Neural cell (in vitro differentiated cells): ENCODE results near the gene SIL1. TPM values are rescaled to one million over a fixed set of nuclear protein-coding genes. Genes with fewer than 3 reads are reported as not detected.

Source experiments
- H2AFZ ChIP-seq: fragments of 200-600, 300-800 bp; sonication (generic), shearing (Covaris generic); 2 replicates; pipeline ENCODE4 v1.6.0; 2014; ENCODE audit warnings: low read depth, mild to moderate bottlenecking, antibody characterized with exemption, low read length, moderate library complexity
- H3F3A ChIP-seq: fragments of 200-600 bp; shearing (Covaris generic); 2 replicates; pipeline ENCODE4 v1.6.1; 2016; ENCODE audit warnings: mild to moderate bottlenecking, moderate library complexity, mixed read lengths, antibody characterized with exemption, low read length; ENCODE audit not compliant: insufficient read depth, poor library complexity, severe bottlenecking
- H3K27ac ChIP-seq: fragments of 200-600, 300-800 bp; sonication (generic), shearing (Covaris generic); 2 replicates; pipeline ENCODE4 v1.5.1; 2014; ENCODE audit warnings: mild to moderate bottlenecking, low read length, moderate library complexity
- H3K27me3 ChIP-seq: fragments of 300-800, 200-600 bp; sonication (generic), shearing (Covaris generic); 2 replicates; pipeline ENCODE4 v1.6.0; 2014; ENCODE audit warnings: mild to moderate bottlenecking, low read depth, low read length, moderate library complexity; ENCODE audit not compliant: insufficient read depth
- H3K36me3 ChIP-seq: fragments of 300-800, 200-600 bp; sonication (generic), shearing (Covaris generic); 2 replicates; pipeline ENCODE4 v1.5.1; 2014; ENCODE audit warnings: mild to moderate bottlenecking, antibody characterized with exemption, low read length, moderate library complexity; ENCODE audit not compliant: insufficient read depth
- H3K4me2 ChIP-seq: fragments of 300-800, 200-600 bp; sonication (generic), shearing (Covaris generic); 2 replicates; pipeline ENCODE4 v1.6.0; 2014; ENCODE audit warnings: mild to moderate bottlenecking, low read length
- H3K4me3 ChIP-seq: fragments of 300-800, 200-600 bp; sonication (generic), shearing (Covaris generic); 2 replicates; pipeline ENCODE4 v1.5.1; 2014; ENCODE audit warnings: mild to moderate bottlenecking, low read length, moderate library complexity
- H3K79me2 ChIP-seq: fragments of 200-600 bp; shearing (Covaris generic); replicated peaks from 2 replicates; pipeline ENCODE4 v1.6.0; 2014; ENCODE audit warnings: mild to moderate bottlenecking, low read length, moderate library complexity; ENCODE audit not compliant: insufficient read depth
- H3K9ac ChIP-seq: fragments of 300-800, 200-600 bp; sonication (generic), shearing (Covaris generic); 2 replicates; pipeline ENCODE4 v1.6.1; 2016; ENCODE audit warnings: mild to moderate bottlenecking, low read length, mixed read lengths
- H3K9me2 ChIP-seq: fragments of 200-600 bp; shearing (Covaris generic); 2 replicates; pipeline ENCODE4 v1.6.1; 2016; ENCODE audit warnings: mild to moderate bottlenecking, low read length, mixed read lengths; ENCODE audit not compliant: insufficient read depth
- H3K9me3 ChIP-seq: fragments of 200-600, 300-800 bp; sonication (generic), shearing (Covaris generic); 2 replicates; pipeline ENCODE4 v1.6.1; 2016; ENCODE audit warnings: mild to moderate bottlenecking, mixed run types, low read length, moderate library complexity, mixed read lengths
- H4K20me1 ChIP-seq: fragments of 200-600 bp; shearing (Covaris generic); 2 replicates; pipeline ENCODE4 v1.6.1; 2016; ENCODE audit warnings: mild to moderate bottlenecking, mixed run types; ENCODE audit not compliant: insufficient read depth
- EP300 ChIP-seq: fragments of 450-650 bp; conservative IDR thresholded peaks from 2 replicates; pipeline ENCODE4 v1.6.1; 2014; ENCODE audit warnings: antibody characterized with exemption, mild to moderate bottlenecking, moderate library complexity; ENCODE audit not compliant: poor library complexity, severe bottlenecking
- EZH2 ChIP-seq: fragments of 200-600, 300-800 bp; shearing (Covaris generic), sonication (generic); IDR thresholded peaks from 2 replicates; pipeline ENCODE4 v1.6.1; 2014; ENCODE audit warnings: antibody characterized with exemption, low read length, borderline replicate concordance, mild to moderate bottlenecking; ENCODE audit not compliant: insufficient read depth, poor library complexity, severe bottlenecking
- MXI1 ChIP-seq: fragments of 450-650 bp; conservative IDR thresholded peaks from 2 replicates; pipeline ENCODE4 v1.6.1; 2014; ENCODE audit warnings: antibody characterized with exemption, mild to moderate bottlenecking; ENCODE audit not compliant: poor library complexity, severe bottlenecking
- POLR2AphosphoS5 ChIP-seq: IDR thresholded peaks from 2 replicates; pipeline ENCODE4 v1.6.1; 2012
- RAD21 ChIP-seq: fragments of 450-650 bp; conservative IDR thresholded peaks from 2 replicates; pipeline ENCODE4 v1.6.1; 2014; ENCODE audit warnings: antibody characterized with exemption, mild to moderate bottlenecking, moderate library complexity
- SMC3 ChIP-seq: fragments of 450-650 bp; conservative IDR thresholded peaks from 2 replicates; pipeline ENCODE4 v1.6.1; 2014; ENCODE audit warnings: antibody characterized with exemption, mild to moderate bottlenecking, moderate library complexity; ENCODE audit not compliant: poor library complexity
- TAF1 ChIP-seq: IDR thresholded peaks from 2 replicates; pipeline ENCODE4 v1.6.1; 2012; ENCODE audit warnings: low read depth
- polyA plus RNA-seq: library from polyadenylated mRNA; depleted of rRNA; stranded (reverse); fragments of >200 nt; gene quantifications from 2 replicates; pipeline ENCODE4 v1.2.3, GENCODE V29; 2014
- TF ChIP-seq, protein P1 (sequence below): fragments of 450-650 bp; IDR thresholded peaks from 2 replicates; pipeline ENCODE4 v1.5.1; 2014; ENCODE audit warnings: antibody characterized with exemption, mild to moderate bottlenecking, moderate library complexity; ENCODE audit not compliant: poor library complexity, severe bottlenecking
- TF ChIP-seq, protein P2 (sequence below): IDR thresholded peaks from 2 replicates; pipeline ENCODE4 v1.6.1; 2012; ENCODE audit warnings: borderline replicate concordance

SIL1 gene
- polyA plus RNA-seq, 1 donor from 2014 or later: 4.7 TPM

DNA sequence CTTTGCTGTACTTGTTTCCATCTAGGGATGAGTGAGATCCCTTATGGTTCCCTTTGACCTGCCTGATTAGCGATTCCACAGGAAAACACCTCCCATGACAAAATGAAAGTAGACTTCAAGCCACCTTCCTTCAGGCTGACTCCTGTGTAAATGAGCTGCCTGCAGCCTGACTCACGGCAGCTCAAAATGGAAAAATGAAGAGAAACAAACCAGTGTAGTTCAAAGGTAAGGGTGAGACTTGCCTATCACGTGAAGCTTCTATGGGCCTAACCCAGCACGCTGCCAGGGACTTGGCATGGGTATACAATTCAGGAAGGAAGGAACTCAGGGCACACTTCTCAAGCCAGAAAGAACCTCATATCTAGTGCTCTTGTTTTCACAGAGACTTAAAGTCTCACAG lies 212.9 kb downstream of the SIL1 start:
- Histone ChIP-seq H3F3A (no peaks in the 10 kb centered on the region), H3K27ac (no peak overlapping the region), H2AFZ (no peak overlapping the region), H3K4me3 (no peak overlapping the region), H3K36me3 (no peaks in the 10 kb centered on the region), H3K9me2 (no peaks in the 10 kb centered on the region), H3K9me3 (no peaks in the 10 kb centered on the region), H3K4me2 (no peak overlapping the region), H3K9ac (no peak overlapping the region), H3K27me3 (no peaks in the 10 kb centered on the region), H3K79me2 (no peaks in the 10 kb centered on the region), H4K20me1 (no peaks in the 10 kb centered on the region)
- TF ChIP-seq POLR2AphosphoS5: no peak
- no peak for TF ChIP-seq MXI1
- TF ChIP-seq, protein P1, sequence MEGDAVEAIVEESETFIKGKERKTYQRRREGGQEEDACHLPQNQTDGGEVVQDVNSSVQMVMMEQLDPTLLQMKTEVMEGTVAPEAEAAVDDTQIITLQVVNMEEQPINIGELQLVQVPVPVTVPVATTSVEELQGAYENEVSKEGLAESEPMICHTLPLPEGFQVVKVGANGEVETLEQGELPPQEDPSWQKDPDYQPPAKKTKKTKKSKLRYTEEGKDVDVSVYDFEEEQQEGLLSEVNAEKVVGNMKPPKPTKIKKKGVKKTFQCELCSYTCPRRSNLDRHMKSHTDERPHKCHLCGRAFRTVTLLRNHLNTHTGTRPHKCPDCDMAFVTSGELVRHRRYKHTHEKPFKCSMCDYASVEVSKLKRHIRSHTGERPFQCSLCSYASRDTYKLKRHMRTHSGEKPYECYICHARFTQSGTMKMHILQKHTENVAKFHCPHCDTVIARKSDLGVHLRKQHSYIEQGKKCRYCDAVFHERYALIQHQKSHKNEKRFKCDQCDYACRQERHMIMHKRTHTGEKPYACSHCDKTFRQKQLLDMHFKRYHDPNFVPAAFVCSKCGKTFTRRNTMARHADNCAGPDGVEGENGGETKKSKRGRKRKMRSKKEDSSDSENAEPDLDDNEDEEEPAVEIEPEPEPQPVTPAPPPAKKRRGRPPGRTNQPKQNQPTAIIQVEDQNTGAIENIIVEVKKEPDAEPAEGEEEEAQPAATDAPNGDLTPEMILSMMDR: no peak

DNA sequence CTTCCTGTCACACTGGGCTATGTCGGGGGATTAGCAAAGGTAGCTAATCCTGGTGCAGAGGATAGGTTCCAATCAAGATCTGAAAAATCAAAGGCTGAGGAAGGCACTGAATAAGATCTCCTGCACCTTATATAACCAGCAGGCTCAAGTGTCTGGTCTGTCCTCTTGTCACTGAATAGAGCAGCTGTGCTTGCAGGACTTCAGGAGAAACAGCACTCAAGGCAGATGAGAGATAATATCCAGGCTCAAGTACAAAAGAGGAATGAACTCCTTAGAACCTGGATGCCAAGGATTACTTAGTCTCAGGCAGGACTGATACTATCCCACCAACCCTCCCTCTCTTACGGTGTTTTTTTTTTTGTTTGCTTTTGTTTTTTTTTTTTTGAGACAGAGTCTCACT lies 214.2 kb downstream of the SIL1 start:
- no peaks in the 10 kb centered on the region for H4K20me1 ChIP-seq
- H3K27me3 ChIP-seq: no peaks in the 10 kb centered on the region
- no peak overlapping the region for H3K9ac ChIP-seq
- no peaks in the 10 kb centered on the region for H3K36me3 ChIP-seq
- H3K4me3 ChIP-seq: no peak overlapping the region
- no peak overlapping the region for H3K27ac ChIP-seq
- H3F3A ChIP-seq: no peaks in the 10 kb centered on the region
- no peak overlapping the region for H2AFZ ChIP-seq
- no peaks in the 10 kb centered on the region for H3K9me3 ChIP-seq
- no peaks in the 10 kb centered on the region for H3K9me2 ChIP-seq
- no peak for TF ChIP-seq RAD21
- TF ChIP-seq POLR2AphosphoS5: no peak
- TF ChIP-seq, protein P2, sequence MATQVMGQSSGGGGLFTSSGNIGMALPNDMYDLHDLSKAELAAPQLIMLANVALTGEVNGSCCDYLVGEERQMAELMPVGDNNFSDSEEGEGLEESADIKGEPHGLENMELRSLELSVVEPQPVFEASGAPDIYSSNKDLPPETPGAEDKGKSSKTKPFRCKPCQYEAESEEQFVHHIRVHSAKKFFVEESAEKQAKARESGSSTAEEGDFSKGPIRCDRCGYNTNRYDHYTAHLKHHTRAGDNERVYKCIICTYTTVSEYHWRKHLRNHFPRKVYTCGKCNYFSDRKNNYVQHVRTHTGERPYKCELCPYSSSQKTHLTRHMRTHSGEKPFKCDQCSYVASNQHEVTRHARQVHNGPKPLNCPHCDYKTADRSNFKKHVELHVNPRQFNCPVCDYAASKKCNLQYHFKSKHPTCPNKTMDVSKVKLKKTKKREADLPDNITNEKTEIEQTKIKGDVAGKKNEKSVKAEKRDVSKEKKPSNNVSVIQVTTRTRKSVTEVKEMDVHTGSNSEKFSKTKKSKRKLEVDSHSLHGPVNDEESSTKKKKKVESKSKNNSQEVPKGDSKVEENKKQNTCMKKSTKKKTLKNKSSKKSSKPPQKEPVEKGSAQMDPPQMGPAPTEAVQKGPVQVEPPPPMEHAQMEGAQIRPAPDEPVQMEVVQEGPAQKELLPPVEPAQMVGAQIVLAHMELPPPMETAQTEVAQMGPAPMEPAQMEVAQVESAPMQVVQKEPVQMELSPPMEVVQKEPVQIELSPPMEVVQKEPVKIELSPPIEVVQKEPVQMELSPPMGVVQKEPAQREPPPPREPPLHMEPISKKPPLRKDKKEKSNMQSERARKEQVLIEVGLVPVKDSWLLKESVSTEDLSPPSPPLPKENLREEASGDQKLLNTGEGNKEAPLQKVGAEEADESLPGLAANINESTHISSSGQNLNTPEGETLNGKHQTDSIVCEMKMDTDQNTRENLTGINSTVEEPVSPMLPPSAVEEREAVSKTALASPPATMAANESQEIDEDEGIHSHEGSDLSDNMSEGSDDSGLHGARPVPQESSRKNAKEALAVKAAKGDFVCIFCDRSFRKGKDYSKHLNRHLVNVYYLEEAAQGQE: no peak
- no peak for TF ChIP-seq TAF1
- TF ChIP-seq, protein P1: no peak
- TF ChIP-seq SMC3: no peak
- TF ChIP-seq EP300: no peak
- TF ChIP-seq MXI1: no peak
- no peak for TF ChIP-seq EZH2
- no peak overlapping the region for H3K4me2 ChIP-seq
- no peaks in the 10 kb centered on the region for H3K79me2 ChIP-seq
